Measurements from ENCODE around the gene PLCB3. TPM values are rescaled to one million over a fixed set of nuclear protein-coding genes. Genes with fewer than 3 reads are reported as not detected.

The PLCB3 gene
- total and polyA plus RNA-seq, 2 of the 13 experiments (the other 11 are each of a cell fraction or from before 2014, with no cell fraction given): 7.5 to 13.8 TPM

DNA sequence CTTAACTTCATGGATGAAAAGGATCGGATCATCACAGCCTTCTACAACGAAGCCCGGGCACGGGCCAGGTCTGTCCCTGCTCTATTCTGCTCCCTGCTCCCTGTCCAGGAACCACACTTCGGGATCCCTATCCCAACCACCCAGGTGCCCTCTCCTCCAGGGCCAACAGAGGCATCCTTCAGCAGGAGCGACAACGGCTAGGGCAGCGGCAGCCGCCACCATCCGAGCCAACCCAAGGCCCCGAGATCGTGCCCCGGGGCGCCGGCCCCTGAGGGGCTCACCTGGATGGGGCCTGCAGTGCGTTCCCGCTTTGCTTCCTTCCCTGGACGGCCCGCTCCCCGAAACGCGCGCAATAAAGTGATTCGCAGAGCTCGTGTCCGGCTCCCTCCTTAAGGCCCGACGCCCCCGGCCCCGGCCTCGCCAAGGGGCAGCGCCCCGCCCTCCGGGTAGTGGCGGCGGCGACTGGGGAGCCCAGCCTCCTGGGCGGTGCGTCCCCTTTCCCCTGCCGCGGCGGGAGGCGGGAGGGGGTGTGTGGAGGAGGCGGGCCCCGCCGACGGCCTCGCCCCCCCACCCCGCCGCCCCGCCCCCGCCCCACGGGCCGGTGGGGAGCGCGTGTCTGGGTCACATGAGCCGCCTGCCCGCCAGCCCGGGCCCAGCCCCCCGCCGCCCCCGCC lies 17.3 kb upstream of the PLCB3 start, which contains the start of gene VEGFB (continued):
- TF ChIP-seq, protein P1, sequence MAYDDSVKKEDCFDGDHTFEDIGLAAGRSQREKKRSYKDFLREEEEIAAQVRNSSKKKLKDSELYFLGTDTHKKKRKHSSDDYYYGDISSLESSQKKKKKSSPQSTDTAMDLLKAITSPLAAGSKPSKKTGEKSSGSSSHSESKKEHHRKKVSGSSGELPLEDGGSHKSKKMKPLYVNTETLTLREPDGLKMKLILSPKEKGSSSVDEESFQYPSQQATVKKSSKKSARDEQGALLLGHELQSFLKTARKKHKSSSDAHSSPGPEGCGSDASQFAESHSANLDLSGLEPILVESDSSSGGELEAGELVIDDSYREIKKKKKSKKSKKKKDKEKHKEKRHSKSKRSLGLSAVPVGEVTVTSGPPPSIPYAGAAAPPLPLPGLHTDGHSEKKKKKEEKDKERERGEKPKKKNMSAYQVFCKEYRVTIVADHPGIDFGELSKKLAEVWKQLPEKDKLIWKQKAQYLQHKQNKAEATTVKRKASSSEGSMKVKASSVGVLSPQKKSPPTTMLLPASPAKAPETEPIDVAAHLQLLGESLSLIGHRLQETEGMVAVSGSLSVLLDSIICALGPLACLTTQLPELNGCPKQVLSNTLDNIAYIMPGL (CRISPR knock-in tag; IDR thresholded peaks at IDR 0.05; ENCODE audit: borderline replicate concordance in 1 of 2, low read depth in 1 of 2): peak in 1 of 2 experiments; percentile 38; a peak in 2 of 4 replicates
- TF ChIP-seq TOPORS (CRISPR knock-in tag; IDR thresholded peaks at IDR 0.05): peak; percentile 3; the same call in 1 of the 2 replicates
- TF ChIP-seq ATF7 (IDR thresholded peaks at IDR 0.05): no peak
- TF ChIP-seq ATF7 (CRISPR knock-in tag; IDR thresholded peaks at IDR 0.05): no peak
- peak; percentile 27; the same call in 1 of the 2 replicates for TF ChIP-seq POLR2AphosphoS5 (IDR thresholded peaks at IDR 0.05; ENCODE audit: low read depth, low read length)
- TF ChIP-seq, protein P2, sequence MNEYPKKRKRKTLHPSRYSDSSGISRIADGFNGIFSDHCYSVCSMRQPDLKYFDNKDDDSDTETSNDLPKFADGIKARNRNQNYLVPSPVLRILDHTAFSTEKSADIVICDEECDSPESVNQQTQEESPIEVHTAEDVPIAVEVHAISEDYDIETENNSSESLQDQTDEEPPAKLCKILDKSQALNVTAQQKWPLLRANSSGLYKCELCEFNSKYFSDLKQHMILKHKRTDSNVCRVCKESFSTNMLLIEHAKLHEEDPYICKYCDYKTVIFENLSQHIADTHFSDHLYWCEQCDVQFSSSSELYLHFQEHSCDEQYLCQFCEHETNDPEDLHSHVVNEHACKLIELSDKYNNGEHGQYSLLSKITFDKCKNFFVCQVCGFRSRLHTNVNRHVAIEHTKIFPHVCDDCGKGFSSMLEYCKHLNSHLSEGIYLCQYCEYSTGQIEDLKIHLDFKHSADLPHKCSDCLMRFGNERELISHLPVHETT (CRISPR knock-in tag; conservative IDR thresholded peaks at IDR 0.05): no peak
- 0 out of 2 replicates have a peak, but pooled peaks have one; percentile 45 for TF ChIP-seq ZNF607 (CRISPR knock-in tag; IDR thresholded peaks at IDR 0.05; ENCODE audit: borderline replicate concordance)
- TF ChIP-seq SNAPC2 (CRISPR knock-in tag; IDR thresholded peaks at IDR 0.05): 0 out of 2 replicates have a peak, but pooled peaks have one; percentile 5
- peak; percentile 27; the same call in 1 of the 2 replicates for TF ChIP-seq HDAC1 (CRISPR knock-in tag; IDR thresholded peaks at IDR 0.05)
- TF ChIP-seq, protein P3, sequence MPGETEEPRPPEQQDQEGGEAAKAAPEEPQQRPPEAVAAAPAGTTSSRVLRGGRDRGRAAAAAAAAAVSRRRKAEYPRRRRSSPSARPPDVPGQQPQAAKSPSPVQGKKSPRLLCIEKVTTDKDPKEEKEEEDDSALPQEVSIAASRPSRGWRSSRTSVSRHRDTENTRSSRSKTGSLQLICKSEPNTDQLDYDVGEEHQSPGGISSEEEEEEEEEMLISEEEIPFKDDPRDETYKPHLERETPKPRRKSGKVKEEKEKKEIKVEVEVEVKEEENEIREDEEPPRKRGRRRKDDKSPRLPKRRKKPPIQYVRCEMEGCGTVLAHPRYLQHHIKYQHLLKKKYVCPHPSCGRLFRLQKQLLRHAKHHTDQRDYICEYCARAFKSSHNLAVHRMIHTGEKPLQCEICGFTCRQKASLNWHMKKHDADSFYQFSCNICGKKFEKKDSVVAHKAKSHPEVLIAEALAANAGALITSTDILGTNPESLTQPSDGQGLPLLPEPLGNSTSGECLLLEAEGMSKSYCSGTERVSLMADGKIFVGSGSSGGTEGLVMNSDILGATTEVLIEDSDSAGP (CRISPR knock-in tag; IDR thresholded peaks at IDR 0.05; ENCODE audit: borderline replicate concordance): 0 out of 2 replicates have a peak, but pooled peaks have one; percentile 25
- peak; percentile 51; the same call in 1 of the 2 replicates for TF ChIP-seq SALL1 (CRISPR knock-in tag; IDR thresholded peaks at IDR 0.05)
- TF ChIP-seq SIN3A (IDR thresholded peaks at IDR 0.05; ENCODE audit: borderline replicate concordance, low read depth, low read length): 0 out of 2 replicates have a peak, but pooled peaks have one; percentile 21
- TF ChIP-seq, protein P4, sequence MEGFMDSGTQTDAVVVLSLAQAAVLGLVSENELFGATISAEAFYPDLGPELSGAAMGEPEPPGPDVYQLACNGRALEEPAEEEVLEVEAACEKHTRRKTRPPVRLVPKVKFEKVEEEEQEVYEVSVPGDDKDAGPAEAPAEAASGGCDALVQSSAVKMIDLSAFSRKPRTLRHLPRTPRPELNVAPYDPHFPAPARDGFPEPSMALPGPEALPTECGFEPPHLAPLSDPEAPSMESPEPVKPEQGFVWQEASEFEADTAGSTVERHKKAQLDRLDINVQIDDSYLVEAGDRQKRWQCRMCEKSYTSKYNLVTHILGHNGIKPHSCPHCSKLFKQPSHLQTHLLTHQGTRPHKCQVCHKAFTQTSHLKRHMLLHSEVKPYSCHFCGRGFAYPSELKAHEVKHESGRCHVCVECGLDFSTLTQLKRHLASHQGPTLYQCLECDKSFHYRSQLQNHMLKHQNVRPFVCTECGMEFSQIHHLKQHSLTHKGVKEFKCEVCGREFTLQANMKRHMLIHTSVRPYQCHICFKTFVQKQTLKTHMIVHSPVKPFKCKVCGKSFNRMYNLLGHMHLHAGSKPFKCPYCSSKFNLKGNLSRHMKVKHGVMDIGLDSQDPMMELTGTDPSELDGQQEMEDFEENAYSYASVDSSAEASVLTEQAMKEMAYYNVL (CRISPR knock-in tag; IDR thresholded peaks at IDR 0.05; ENCODE audit: borderline replicate concordance): no peak
- TF ChIP-seq, protein P5, sequence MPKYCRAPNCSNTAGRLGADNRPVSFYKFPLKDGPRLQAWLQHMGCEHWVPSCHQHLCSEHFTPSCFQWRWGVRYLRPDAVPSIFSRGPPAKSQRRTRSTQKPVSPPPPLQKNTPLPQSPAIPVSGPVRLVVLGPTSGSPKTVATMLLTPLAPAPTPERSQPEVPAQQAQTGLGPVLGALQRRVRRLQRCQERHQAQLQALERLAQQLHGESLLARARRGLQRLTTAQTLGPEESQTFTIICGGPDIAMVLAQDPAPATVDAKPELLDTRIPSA (CRISPR knock-in tag; IDR thresholded peaks at IDR 0.05; ENCODE audit: borderline replicate concordance): 0 out of 2 replicates have a peak, but pooled peaks have one; percentile 49
- TF ChIP-seq NONO (IDR thresholded peaks at IDR 0.05): no peak
- TF ChIP-seq NONO (CRISPR knock-in tag; conservative IDR thresholded peaks at IDR 0.05): 0 out of 2 replicates have a peak, but pooled peaks have one; percentile 45
- TF ChIP-seq ZNF788 (CRISPR knock-in tag; IDR thresholded peaks at IDR 0.05; ENCODE audit: borderline replicate concordance): peak; percentile 34; the same call in 1 of the 2 replicates
- TF ChIP-seq PITX1 (CRISPR knock-in tag; IDR thresholded peaks at IDR 0.05): peak; percentile 24; the same call in 1 of the 2 replicates
- TF ChIP-seq AGO2 (optimal IDR thresholded peaks at IDR 0.05; ENCODE audit: low read depth, low read length): peak; percentile 78
- TF ChIP-seq LCORL (IDR thresholded peaks at IDR 0.05): no peak
- TF ChIP-seq LCORL (CRISPR knock-in tag; IDR thresholded peaks at IDR 0.05): peak; percentile 30; the same call in 1 of the 2 replicates
- TF ChIP-seq ZNF501 (CRISPR knock-in tag; IDR thresholded peaks at IDR 0.05): 0 out of 2 replicates have a peak, but pooled peaks have one; percentile 18
